GM19328 (cell line): ENCODE data around the gene SLC47A1.
"Not testable (repeated sequence)": the region's sequence is repeated elsewhere in the genome, so short reads cannot be mapped to it uniquely, and the experiment has no call there.

Experiments used
- ATAC-seq: cut with Tn5 transposase; IDR thresholded peaks from one replicate; pipeline ENCODE4 v1.9.1; 2021; ENCODE audit warnings: mild to moderate bottlenecking, moderate library complexity; ENCODE audit not compliant: unreplicated experiment

Gene SLC47A1

GRCh38 chr17:19519388-19520291, 14.0 kb upstream of the SLC47A1 start:
- ATAC-seq: not testable (repeated sequence)

GRCh38 chr17:19520641-19521040, 13.0 kb upstream of the SLC47A1 start:
- ATAC-seq: no peak

GRCh38 chr17:19523690-19524089, 10.0 kb upstream of the SLC47A1 start:
- no peak for ATAC-seq

GRCh38 chr17:19526950-19527349, 6.7 kb upstream of the SLC47A1 start:
- not testable (repeated sequence) for ATAC-seq

GRCh38 chr17:19531780-19532501, 1.7 kb upstream of the SLC47A1 start:
- ATAC-seq: no peak

- ATAC-seq: no peak
Measured at GRCh38 chr17:19533036-19533717, 477 bp upstream of the SLC47A1 start.

GRCh38 chr17:19534562-19535149, 1.0 kb downstream of the SLC47A1 start:
- no peak for ATAC-seq

- ATAC-seq: no peak
Measured at GRCh38 chr17:19537111-19537510, 3.5 kb downstream of the SLC47A1 start.

- no peak for ATAC-seq
Measured at GRCh38 chr17:19538095-19539039, 4.7 kb downstream of the SLC47A1 start.

- no peak for ATAC-seq
Measured at GRCh38 chr17:19539040-19539399, 5.4 kb downstream of the SLC47A1 start.

- no peak for ATAC-seq
Measured at GRCh38 chr17:19539841-19540311, 6.2 kb downstream of the SLC47A1 start.

- ATAC-seq: no peak
Measured at GRCh38 chr17:19540706-19541370, 7.2 kb downstream of the SLC47A1 start.

GRCh38 chr17:19541445-19541844, 7.8 kb downstream of the SLC47A1 start:
- no peak for ATAC-seq

- ATAC-seq: no peak
Measured at GRCh38 chr17:19542247-19542646, 8.6 kb downstream of the SLC47A1 start.

GRCh38 chr17:19544366-19544765, 10.7 kb downstream of the SLC47A1 start:
- no peak for ATAC-seq

GRCh38 chr17:19546289-19547065, 12.8 kb downstream of the SLC47A1 start:
- no peak for ATAC-seq

- ATAC-seq: no peak
Measured at GRCh38 chr17:19549746-19550623, 16.3 kb downstream of the SLC47A1 start.

- no peak for ATAC-seq
Measured at GRCh38 chr17:19551165-19551564, 17.5 kb downstream of the SLC47A1 start.
